Measurements from ENCODE around the gene NDC80. TPM values are rescaled to one million over a fixed set of nuclear protein-coding genes. Genes with fewer than 3 reads are reported as not detected.

The NDC80 gene
- total RNA-seq, 1 donor from 2014 or later: 3.5 TPM

GRCh38 chr18:2554696-2555095 is 16.7 kb upstream of the NDC80 start:
- H3K4me1 ChIP-seq (ENCODE audit: insufficient read depth, low read length): no peaks in the 10 kb centered on the region
- TF ChIP-seq CTCF (IDR thresholded peaks at IDR 0.05; ENCODE audit: insufficient read depth, low read depth, low read length) (no peak), EZH2 (IDR thresholded peaks at IDR 0.05; ENCODE audit: insufficient read depth, low read length) (no peak)
- no peaks in the 10 kb centered on the region for H3K36me3 Mint-ChIP-seq (ENCODE audit: low read depth, unreplicated experiment)
- no peaks in the 10 kb centered on the region for H3K27me3 Mint-ChIP-seq (ENCODE audit: low read depth, unreplicated experiment)
- no peak overlapping the region for H3K27ac Mint-ChIP-seq (ENCODE audit: unreplicated experiment)
- no peaks in the 10 kb centered on the region for H3K27me3 ChIP-seq (ENCODE audit: insufficient read depth, low read length)
- no peaks in the 10 kb centered on the region for H3K9me3 Mint-ChIP-seq (ENCODE audit: unreplicated experiment)
- H3K4me3 ChIP-seq (ENCODE audit: insufficient read depth, low read depth, low read length): no peak overlapping the region
- no peaks in the 10 kb centered on the region for H4K20me1 ChIP-seq (ENCODE audit: insufficient read depth, low read length)
- no peak overlapping the region for H3K4me3 Mint-ChIP-seq (ENCODE audit: unreplicated experiment)
- DNase-seq (ENCODE audit: low read depth) (no peak), FAIRE-seq (no peak)
- no peak overlapping the region for H3K27ac ChIP-seq (ENCODE audit: low read depth, low read length)
- H3K79me2 ChIP-seq (ENCODE audit: insufficient read depth, low read length): no peaks in the 10 kb centered on the region
- H3K9ac ChIP-seq (ENCODE audit: low read length): no peak overlapping the region
- H2AFZ ChIP-seq (ENCODE audit: low read depth, low read length): no peak overlapping the region
- H3K4me2 ChIP-seq (ENCODE audit: low read length): no peak overlapping the region
- no peaks in the 10 kb centered on the region for H3K36me3 ChIP-seq (ENCODE audit: insufficient read depth, low read length)
- H3K9me3 ChIP-seq (ENCODE audit: insufficient read depth, low read depth, low read length): no peaks in the 10 kb centered on the region
- peaks cover 2% of the 10 kb centered on the region for H3K4me1 Mint-ChIP-seq (ENCODE audit: low read depth, unreplicated experiment)

- no peaks in the 10 kb centered on the region for H3K79me2 ChIP-seq (ENCODE audit: insufficient read depth, low read length)
- H2AFZ ChIP-seq (ENCODE audit: low read depth, low read length): no peak overlapping the region
- H3K27me3 ChIP-seq (ENCODE audit: insufficient read depth, low read length): no peaks in the 10 kb centered on the region
- Mint-ChIP-seq H3K4me1 (ENCODE audit: low read depth, unreplicated experiment) (peaks cover 2% of the 10 kb centered on the region), H3K27ac (ENCODE audit: unreplicated experiment) (no peak overlapping the region), H3K9me3 (ENCODE audit: unreplicated experiment) (no peaks in the 10 kb centered on the region), H3K27me3 (ENCODE audit: low read depth, unreplicated experiment) (no peaks in the 10 kb centered on the region), H3K36me3 (ENCODE audit: low read depth, unreplicated experiment) (no peaks in the 10 kb centered on the region), H3K4me3 (ENCODE audit: unreplicated experiment) (no peak overlapping the region)
- no peak overlapping the region for H3K4me2 ChIP-seq (ENCODE audit: low read length)
- H4K20me1 ChIP-seq (ENCODE audit: insufficient read depth, low read length): no peaks in the 10 kb centered on the region
- no peak overlapping the region for H3K9ac ChIP-seq (ENCODE audit: low read length)
- FAIRE-seq (no peak), DNase-seq (ENCODE audit: low read depth) (no peak)
- H3K4me1 ChIP-seq (ENCODE audit: insufficient read depth, low read length): no peaks in the 10 kb centered on the region
- H3K9me3 ChIP-seq (ENCODE audit: insufficient read depth, low read depth, low read length): no peaks in the 10 kb centered on the region
- no peak overlapping the region for H3K27ac ChIP-seq (ENCODE audit: low read depth, low read length)
- no peak overlapping the region for H3K4me3 ChIP-seq (ENCODE audit: insufficient read depth, low read depth, low read length)
- no peaks in the 10 kb centered on the region for H3K36me3 ChIP-seq (ENCODE audit: insufficient read depth, low read length)
- TF ChIP-seq CTCF (IDR thresholded peaks at IDR 0.05; ENCODE audit: insufficient read depth, low read depth, low read length) (no peak), EZH2 (IDR thresholded peaks at IDR 0.05; ENCODE audit: insufficient read depth, low read length) (no peak)
Measured at GRCh38 chr18:2555895-2556294, 15.5 kb upstream of the NDC80 start.

GRCh38 chr18:2557536-2557935 is 13.8 kb upstream of the NDC80 start:
- Histone ChIP-seq H3K4me1 (ENCODE audit: insufficient read depth, low read length) (no peaks in the 10 kb centered on the region), H2AFZ (ENCODE audit: low read depth, low read length) (no peak overlapping the region), H3K4me2 (ENCODE audit: low read length) (no peak overlapping the region), H3K4me3 (ENCODE audit: insufficient read depth, low read depth, low read length) (no peak overlapping the region), H3K9ac (ENCODE audit: low read length) (no peak overlapping the region), H4K20me1 (ENCODE audit: insufficient read depth, low read length) (no peaks in the 10 kb centered on the region), H3K36me3 (ENCODE audit: insufficient read depth, low read length) (no peaks in the 10 kb centered on the region), H3K27ac (ENCODE audit: low read depth, low read length) (no peak overlapping the region), H3K27me3 (ENCODE audit: insufficient read depth, low read length) (no peaks in the 10 kb centered on the region), H3K79me2 (ENCODE audit: insufficient read depth, low read length) (no peaks in the 10 kb centered on the region), H3K9me3 (ENCODE audit: insufficient read depth, low read depth, low read length) (no peaks in the 10 kb centered on the region)
- H3K36me3 Mint-ChIP-seq (ENCODE audit: low read depth, unreplicated experiment): no peaks in the 10 kb centered on the region
- H3K9me3 Mint-ChIP-seq (ENCODE audit: unreplicated experiment): no peaks in the 10 kb centered on the region
- H3K4me3 Mint-ChIP-seq (ENCODE audit: unreplicated experiment): no peak overlapping the region
- TF ChIP-seq EZH2 (IDR thresholded peaks at IDR 0.05; ENCODE audit: insufficient read depth, low read length): no peak
- no peak for TF ChIP-seq CTCF (IDR thresholded peaks at IDR 0.05; ENCODE audit: insufficient read depth, low read depth, low read length)
- H3K27me3 Mint-ChIP-seq (ENCODE audit: low read depth, unreplicated experiment): no peaks in the 10 kb centered on the region
- FAIRE-seq (no peak), DNase-seq (ENCODE audit: low read depth) (no peak)
- H3K4me1 Mint-ChIP-seq (ENCODE audit: low read depth, unreplicated experiment): peaks cover 2% of the 10 kb centered on the region
- no peak overlapping the region for H3K27ac Mint-ChIP-seq (ENCODE audit: unreplicated experiment)

Data from astrocyte (in vitro differentiated cells and primary cell).